ENCODE measurements around the gene ATP8B2.
"Not testable (repeated sequence)": the region's sequence is repeated elsewhere in the genome, so short reads cannot be mapped to it uniquely, and the experiment has no call there.

Gene ATP8B2

GRCh38 chr1:154346276-154346917 is 21.1 kb downstream of the ATP8B2 start:
- DNase-seq (ENCODE audit: insufficient read length, low spot score), result no peak
- no peak for FAIRE-seq

DNA sequence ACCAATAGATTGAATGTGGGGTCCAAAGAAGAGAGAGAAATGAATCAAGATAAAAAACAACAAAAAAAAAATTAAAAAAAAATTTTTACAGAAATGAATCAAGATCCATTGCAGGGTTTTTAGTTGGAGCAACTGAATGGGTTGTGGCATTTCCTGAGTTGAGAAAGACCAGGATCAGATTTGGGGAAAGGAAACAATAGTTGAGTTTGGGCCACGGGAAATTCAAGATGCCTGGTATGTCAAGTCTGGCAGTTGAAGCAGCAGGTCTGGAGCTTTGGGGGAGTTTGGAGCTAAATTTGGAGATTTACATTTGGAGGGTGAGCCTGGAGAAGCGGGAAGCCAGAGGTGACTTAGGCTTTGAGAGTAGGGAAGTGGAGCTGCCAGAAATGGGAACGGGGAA is 22.6 kb downstream of the ATP8B2 start:
- no peak for FAIRE-seq
- DNase-seq (ENCODE audit: insufficient read length, low spot score), result no peak

DNA sequence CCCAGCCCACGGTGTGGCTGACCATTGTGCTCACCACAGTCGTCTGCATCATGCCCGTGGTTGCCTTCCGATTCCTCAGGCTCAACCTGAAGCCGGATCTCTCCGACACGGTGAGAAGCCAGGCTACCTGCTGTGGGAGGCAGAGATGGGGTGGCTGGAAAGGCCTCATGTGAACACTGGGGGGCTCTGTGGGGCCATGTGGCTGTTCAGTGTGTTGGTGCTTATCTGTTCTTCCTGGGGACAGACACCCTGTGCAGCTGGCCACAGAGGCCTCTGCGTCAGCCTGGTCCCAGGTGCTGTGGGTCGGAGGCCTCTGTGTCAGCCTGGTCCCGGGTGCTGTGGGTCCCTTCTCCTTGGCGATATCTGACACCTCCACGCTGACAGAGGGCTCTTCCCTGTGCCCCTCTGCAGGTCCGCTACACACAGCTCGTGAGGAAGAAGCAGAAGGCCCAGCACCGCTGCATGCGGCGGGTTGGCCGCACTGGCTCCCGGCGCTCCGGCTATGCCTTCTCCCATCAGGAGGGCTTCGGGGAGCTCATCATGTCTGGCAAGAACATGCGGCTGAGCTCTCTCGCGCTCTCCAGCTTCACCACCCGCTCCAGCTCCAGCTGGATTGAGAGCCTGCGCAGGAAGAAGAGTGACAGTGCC is 23.2 kb downstream of the ATP8B2 start:
- no peak for FAIRE-seq
- no peak for DNase-seq (ENCODE audit: insufficient read length, low spot score)

DNA sequence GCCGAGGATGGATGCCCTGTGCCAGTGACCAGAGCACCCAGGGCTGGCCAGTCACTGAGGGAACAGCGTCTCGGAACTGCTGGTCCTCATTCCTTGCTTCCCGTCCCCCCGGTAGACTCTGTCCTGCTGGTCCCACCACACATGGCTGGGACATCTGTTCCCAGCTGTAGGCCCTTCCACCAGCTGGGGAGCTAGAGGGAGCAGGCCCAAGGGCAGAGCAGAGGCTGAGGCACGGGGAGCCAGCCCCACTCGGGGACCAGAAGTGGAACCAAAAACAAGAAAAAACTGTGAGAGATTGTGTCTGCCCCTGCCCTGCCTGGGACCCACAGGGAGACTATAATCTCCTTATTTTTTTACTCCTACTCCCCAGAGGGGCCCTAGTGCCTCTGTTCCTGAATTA is 23.8 kb downstream of the ATP8B2 start:
- DNase-seq (ENCODE audit: insufficient read length, low spot score) (no peak), FAIRE-seq (no peak)

GRCh38 chr1:154350383-154350782 is 25.1 kb downstream of the ATP8B2 start:
- no peak for DNase-seq (ENCODE audit: insufficient read length, low spot score)
- FAIRE-seq, result no peak

- FAIRE-seq, result no peak
- DNase-seq (ENCODE audit: insufficient read length, low spot score), result no peak
These were observed 26.2 kb downstream of the ATP8B2 start for GRCh38 chr1:154351363-154352068.

GRCh38 chr1:154352245-154352580 is 26.9 kb downstream of the ATP8B2 start:
- no peak for DNase-seq (ENCODE audit: insufficient read length, low spot score)
- FAIRE-seq, result no peak

- FAIRE-seq, result no peak
- DNase-seq (ENCODE audit: insufficient read length, low spot score), result no peak
These were observed 27.5 kb downstream of the ATP8B2 start for GRCh38 chr1:154352581-154353459.

DNA sequence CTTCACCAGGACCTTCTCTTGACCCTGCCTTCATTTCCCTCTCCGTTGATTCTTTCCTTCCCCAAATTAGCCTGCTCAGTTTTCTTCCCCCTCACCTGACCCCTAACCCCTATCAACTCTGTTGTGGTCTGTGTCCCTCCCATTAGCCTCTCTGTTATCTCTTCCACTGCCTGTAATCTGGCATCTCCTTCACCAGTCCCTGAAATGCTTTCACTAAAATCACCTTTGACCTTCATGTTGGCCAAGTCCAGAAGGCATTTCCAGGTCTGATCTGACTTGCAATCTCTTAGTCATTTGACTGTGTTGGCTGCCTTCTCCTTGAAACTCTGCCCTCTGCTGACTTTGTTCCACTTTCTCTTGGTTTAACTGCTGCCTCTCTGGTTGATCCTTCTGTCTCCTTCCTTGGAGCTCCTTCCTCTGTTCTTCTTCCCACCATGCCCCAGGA is 28.2 kb downstream of the ATP8B2 start:
- FAIRE-seq (no peak), DNase-seq (ENCODE audit: insufficient read length, low spot score) (peak; percentile 29)

GRCh38 chr1:154353966-154354365 is 28.6 kb downstream of the ATP8B2 start:
- DNase-seq (ENCODE audit: insufficient read length, low spot score) (no peak), FAIRE-seq (no peak)

- no peak for DNase-seq (ENCODE audit: insufficient read length, low spot score)
- no peak for FAIRE-seq
These were observed 33.2 kb downstream of the ATP8B2 start for GRCh38 chr1:154358519-154358918.

DNA sequence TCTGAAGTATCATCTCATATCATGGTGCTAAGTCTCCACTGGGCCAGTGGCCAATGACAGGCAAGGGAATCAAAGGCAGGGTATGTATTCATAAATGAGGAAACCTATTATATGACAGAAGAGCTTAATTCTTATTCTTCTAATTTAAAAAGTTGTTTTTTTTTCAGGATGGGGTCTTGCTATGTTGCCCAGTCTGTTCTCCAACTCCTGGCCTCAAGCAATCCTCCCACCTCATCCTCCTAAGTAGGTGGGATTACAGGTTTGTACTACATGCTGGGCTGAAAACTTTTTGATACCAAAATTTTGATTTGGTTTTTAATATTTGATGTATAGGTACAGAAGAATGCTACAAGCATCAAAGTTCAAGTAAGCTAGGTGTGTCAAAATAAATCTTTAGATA is 35.0 kb downstream of the ATP8B2 start:
- no peak for DNase-seq (ENCODE audit: insufficient read length, low spot score)
- no peak for FAIRE-seq

DNA sequence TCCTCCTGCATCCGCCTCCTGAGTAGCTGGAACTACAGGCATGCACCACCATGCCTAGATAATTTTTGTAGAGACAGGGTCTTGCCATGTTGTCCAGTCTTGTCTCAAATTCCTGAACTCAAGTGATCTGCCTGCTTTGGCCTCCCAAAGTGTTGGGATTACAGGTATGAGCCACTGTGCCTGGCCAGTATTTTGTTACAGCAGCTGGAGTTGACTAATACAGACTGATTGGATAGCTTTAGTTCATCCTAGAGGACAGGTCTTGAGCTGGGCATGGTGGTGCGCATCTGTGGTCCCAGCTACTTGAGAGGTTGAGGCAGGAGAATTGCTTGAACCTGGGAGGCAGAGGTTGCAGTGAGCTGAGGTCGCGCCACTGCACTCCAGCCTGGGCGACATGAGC is 35.6 kb downstream of the ATP8B2 start:
- not testable (repeated sequence) for FAIRE-seq; DNase-seq (ENCODE audit: insufficient read length, low spot score)

DNA sequence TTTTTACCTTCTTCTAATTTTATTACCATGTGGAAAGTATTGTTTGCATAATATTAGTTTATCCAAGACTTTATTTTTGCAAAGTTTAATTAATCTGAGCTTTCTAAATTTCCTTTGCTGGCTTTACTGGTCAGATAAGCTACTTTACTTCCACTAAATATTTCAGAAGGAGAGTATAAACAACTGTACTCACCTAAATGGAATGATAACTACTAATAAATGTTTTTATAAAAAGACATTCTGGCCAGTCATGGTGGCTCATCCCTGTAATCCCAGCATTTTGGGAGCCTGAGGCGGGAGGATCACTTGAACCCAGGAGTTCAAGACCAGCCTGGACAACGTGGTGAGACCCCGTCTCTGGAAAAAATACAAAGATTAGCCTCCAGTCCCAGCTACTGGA is 36.0 kb downstream of the ATP8B2 start:
- no peak for FAIRE-seq
- DNase-seq (ENCODE audit: insufficient read length, low spot score), result no peak

- DNase-seq (ENCODE audit: insufficient read length, low spot score) (no peak), FAIRE-seq (no peak)
These were observed 46.1 kb downstream of the ATP8B2 start for GRCh38 chr1:154371436-154371835.

DNA sequence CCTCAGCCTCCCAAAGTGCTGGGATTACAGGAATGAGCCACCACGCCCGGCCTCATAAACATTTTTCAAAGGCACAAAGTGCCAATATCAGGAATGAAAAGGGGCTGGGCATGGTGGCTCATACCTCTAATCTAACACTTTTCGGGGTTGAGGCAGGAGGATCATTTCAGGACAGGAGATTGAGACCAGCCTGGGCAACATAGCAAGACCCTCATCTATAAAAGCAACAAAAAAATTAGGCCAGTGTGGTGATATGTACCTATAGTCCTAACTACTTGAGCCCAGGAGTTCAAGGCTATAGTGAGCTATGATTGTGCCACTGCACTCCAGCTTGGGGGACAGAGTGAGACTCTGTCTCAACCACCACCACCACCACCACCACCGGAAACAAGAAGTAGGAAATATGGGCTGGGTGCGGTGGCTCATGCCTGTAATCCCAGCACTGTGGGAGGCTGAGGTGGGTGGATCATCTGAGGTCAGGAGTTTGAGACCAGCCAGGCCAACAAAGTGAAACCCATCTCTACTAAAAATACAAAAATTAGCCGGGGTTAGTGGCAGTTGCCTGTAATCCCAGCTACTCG is 48.5 kb downstream of the ATP8B2 start:
- not testable (repeated sequence) for FAIRE-seq; DNase-seq (ENCODE audit: insufficient read length, low spot score)

GRCh38 chr1:154379301-154379700 is 54.0 kb downstream of the ATP8B2 start:
- no peak for DNase-seq (ENCODE audit: insufficient read length, low spot score)
- FAIRE-seq, result no peak

DNA sequence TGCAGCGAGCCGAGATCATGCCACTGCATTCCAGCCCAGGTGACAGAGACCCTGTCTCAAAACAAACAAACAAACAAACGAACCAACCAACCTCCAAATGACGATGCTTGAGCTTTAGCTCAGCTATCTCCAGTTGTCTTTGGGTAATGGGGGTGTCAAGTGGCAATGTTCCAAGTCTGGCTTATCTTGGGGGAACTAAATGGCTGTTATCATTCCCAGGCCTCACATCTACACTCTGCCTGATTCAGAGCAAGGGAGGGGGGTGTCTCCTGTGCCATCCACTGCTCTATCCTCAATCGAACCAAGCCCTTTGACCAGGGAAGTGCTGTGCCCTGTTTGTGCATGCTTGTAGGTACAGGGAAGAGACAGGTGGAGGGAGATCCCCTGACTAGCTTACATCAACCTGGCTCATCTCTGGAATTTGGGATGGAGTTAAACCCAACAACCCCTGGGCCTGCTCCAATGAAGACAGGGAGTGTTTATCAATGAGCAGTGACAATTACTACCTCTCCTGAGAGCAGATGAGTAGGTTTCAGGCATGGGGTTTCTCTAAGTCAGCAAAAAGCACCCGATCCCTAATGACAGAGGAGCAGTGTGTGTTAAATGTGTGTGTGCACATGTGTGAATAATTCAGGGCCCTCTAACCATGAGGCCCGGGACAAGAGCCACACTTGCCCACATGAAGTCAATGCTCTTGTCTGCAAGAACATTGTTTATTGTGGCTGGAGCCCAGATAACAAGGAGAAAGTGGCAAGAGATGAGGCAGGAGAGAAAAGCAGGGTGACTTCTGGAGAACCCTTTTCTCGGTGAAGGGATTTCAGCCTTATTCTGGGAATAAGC is 59.5 kb downstream of the ATP8B2 start:
- FAIRE-seq, result no peak
- DNase-seq (ENCODE audit: insufficient read length, low spot score), result no peak

DNA sequence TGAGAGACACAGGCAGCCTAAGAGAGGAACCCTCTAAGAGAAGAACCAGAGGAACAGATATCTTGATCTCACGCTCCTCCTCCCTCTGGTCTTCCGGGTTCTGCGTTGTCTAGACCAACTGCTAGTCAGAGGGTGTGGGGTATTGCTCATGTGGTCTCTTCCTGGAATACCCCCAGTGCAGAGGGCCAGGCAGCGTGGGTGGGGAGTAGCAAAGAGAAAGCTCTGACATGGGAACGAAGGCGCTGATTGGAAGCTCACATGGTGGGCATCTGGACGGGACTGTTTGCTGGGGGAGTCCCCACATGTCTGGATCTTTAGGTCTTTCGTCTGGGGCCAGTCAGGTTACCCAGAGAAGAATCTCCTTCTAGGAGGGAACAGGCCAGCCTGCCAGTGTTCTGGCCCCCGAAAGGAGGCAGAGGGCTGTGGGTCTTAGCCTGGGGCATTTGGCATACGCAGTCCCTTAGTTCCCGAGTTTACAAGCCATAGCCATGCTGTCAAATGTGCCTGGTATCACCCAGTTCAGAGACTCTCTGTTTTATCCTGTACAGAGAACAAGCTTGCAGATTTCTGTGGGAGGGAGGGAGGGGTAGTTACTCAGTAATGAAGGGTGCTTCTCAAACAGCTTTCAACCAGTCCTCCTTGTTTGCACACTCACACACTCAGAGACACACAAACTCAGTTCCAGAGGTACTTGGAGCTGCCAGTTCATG is 61.5 kb downstream of the ATP8B2 start:
- no peak for DNase-seq (ENCODE audit: insufficient read length, low spot score)
- no peak for FAIRE-seq
